ENCODE data around the gene CFAP100. TPM values are rescaled to one million over a fixed set of nuclear protein-coding genes. Genes with fewer than 3 reads are reported as not detected.

Gene CFAP100
- total and polyA plus RNA-seq, 2 experiments from 2014 or later: not detected

DNA sequence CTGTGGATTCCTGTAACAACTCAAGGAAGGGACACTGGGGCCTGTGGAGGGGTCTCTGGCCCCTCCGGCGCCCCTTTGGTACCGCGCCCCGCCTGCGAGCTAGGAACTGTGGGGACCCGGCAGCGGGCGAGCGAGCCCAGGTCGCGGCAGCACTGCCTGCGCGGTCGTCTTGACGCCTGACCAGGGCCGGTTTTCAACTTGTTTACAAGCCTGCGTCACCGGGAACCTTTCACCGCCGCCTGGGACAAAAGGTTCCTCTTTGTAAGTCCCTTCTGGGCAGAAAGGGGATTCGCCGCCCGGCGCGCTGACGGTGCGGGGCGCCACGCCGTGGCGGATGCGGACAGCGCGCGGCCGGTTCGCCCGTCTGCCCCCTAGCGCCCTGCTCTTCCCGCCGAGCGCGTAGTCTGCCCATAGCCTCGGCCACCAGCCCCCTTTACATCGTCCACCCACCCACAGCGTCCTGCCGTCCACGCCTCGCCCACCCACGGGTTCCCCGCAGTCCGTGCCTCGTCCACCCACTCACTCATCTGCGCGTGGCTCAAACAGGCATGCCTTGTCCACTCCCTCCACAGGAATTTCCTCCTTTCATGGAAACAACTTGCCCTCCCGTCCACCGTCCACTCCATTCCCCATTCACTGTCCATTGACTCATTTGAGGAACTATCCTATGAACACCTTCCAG lies 5.5 kb upstream of the CFAP100 start:
- Histone ChIP-seq H3K27me3 (peaks cover 16% of the 10 kb centered on the region), H3K27ac (no peak overlapping the region)
- TF ChIP-seq, protein P1, sequence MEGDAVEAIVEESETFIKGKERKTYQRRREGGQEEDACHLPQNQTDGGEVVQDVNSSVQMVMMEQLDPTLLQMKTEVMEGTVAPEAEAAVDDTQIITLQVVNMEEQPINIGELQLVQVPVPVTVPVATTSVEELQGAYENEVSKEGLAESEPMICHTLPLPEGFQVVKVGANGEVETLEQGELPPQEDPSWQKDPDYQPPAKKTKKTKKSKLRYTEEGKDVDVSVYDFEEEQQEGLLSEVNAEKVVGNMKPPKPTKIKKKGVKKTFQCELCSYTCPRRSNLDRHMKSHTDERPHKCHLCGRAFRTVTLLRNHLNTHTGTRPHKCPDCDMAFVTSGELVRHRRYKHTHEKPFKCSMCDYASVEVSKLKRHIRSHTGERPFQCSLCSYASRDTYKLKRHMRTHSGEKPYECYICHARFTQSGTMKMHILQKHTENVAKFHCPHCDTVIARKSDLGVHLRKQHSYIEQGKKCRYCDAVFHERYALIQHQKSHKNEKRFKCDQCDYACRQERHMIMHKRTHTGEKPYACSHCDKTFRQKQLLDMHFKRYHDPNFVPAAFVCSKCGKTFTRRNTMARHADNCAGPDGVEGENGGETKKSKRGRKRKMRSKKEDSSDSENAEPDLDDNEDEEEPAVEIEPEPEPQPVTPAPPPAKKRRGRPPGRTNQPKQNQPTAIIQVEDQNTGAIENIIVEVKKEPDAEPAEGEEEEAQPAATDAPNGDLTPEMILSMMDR (IDR thresholded peaks at IDR 0.05; ENCODE audit: low read depth, low read length): peak; percentile 98

DNA sequence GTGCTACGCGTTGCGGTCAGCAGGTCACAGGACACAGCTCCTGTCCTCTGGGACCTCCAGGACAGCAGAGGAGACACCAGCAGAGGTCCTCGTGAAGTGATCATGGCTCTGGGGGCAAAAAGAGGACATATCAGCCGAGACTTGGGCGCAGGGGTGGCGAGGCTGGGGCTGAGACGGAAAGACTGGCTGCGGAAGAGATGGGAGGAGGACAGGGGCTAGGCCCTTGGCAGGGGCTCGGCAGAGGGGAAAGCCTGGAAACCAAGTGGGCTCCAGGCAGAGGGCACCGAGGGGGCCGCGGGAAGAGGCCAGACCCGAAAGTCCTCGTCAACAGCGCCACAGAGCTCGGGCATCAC lies 4.9 kb upstream of the CFAP100 start:
- TF ChIP-seq, protein P1 (IDR thresholded peaks at IDR 0.05; ENCODE audit: low read depth, low read length): no peak
- Histone ChIP-seq H3K27me3 (peaks cover 21% of the 10 kb centered on the region), H3K4me1 (ENCODE audit: low read depth) (peaks cover 4% of the 10 kb centered on the region), H3K36me3 (no peaks in the 10 kb centered on the region), H3K27ac (no peak overlapping the region), H3K9me3 (ENCODE audit: low read depth) (no peaks in the 10 kb centered on the region), H3K4me3 (no peak overlapping the region)
- no peak for DNase-seq (ENCODE audit: low read depth in 1 of 2, low spot score in 1 of 2)

More for the DNA sequence above, 5.5 kb upstream of the CFAP100 start:
- H3K4me3 ChIP-seq: peak overlapping the region; percentile 18
- H3K9me3 ChIP-seq (ENCODE audit: low read depth): no peaks in the 10 kb centered on the region
- no peaks in the 10 kb centered on the region for H3K36me3 ChIP-seq
- peak; percentile 92 to 94 for DNase-seq (ENCODE audit: low read depth in 1 of 2, low spot score in 1 of 2)
- peaks cover 4% of the 10 kb centered on the region for H3K4me1 ChIP-seq (ENCODE audit: low read depth)

DNA sequence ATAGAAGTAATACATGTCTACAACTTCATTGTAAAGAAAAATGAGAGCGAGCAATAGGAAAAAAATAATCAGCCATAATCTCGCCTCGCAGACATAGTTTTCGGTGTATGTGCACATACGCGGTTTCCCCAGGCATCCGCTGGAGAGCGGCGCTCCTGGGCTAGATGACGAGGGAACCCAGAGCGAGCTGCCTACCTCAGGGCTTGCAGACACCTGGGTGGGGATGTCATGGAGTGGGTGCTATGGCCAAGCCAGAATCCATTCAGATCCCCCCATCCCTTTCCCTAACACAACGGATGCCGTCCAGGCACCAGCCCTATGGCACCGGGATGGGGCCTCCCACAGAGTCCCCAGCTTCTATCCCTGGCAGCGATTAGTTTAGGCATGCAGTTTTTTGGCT lies 4.5 kb upstream of the CFAP100 start:
- TF ChIP-seq, protein P1 (IDR thresholded peaks at IDR 0.05; ENCODE audit: low read depth, low read length): no peak
- H3K27me3 ChIP-seq: peaks cover 25% of the 10 kb centered on the region
- H3K9me3 ChIP-seq (ENCODE audit: low read depth): no peaks in the 10 kb centered on the region
- DNase-seq (ENCODE audit: low read depth in 1 of 2, low spot score in 1 of 2): no peak
- peaks cover 6% of the 10 kb centered on the region for H3K4me1 ChIP-seq (ENCODE audit: low read depth)
- no peak overlapping the region for H3K4me3 ChIP-seq
- no peak overlapping the region for H3K27ac ChIP-seq
- no peaks in the 10 kb centered on the region for H3K36me3 ChIP-seq

DNA sequence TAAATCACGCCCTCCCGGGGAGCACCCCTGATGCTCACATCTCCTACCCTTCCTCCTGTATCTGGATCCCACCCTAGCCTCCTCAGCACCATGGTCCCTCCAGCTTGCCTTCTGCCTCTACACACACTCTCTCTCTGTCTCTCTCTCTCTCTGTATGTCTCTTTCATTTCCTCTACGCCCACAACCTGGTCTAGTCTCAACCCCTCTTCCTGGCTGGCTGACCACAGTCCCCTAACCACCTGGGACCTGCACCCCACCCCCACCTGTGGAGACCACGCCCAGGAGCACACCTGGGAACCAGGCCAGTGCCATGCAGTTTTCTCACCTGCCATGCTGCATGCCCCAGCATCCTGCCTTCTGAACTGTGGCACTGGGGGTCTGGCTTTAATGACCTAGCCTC lies 4.0 kb upstream of the CFAP100 start:
- Histone ChIP-seq H3K27me3 (peaks cover 31% of the 10 kb centered on the region), H3K4me1 (ENCODE audit: low read depth) (peaks cover 8% of the 10 kb centered on the region), H3K27ac (no peak overlapping the region), H3K9me3 (ENCODE audit: low read depth) (no peaks in the 10 kb centered on the region), H3K4me3 (no peak overlapping the region), H3K36me3 (no peaks in the 10 kb centered on the region)
- TF ChIP-seq, protein P1 (IDR thresholded peaks at IDR 0.05; ENCODE audit: low read depth, low read length): no peak
- no peak for DNase-seq (ENCODE audit: low read depth in 1 of 2, low spot score in 1 of 2)

DNA sequence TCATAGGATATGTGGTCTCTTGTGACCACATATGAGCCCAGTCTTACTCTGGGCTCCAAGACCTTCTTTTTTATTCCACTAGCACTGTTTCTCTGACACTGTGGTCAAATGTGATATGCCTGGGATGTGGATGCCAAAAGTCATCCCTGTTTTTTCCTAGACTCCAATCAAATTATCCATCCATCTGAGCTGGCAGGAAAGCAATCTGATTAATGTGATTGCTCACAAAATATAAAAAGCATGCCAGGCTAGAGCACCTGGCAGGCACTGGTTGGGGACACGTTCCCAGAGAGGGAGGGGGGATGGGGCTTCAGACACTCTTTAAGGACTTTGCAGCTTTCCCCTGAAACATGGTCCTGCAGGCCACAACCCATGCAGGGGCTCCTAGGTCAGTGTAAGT lies 3.1 kb upstream of the CFAP100 start:
- DNase-seq (ENCODE audit: low read depth in 1 of 2, low spot score in 1 of 2): no peak
- TF ChIP-seq, protein P1 (IDR thresholded peaks at IDR 0.05; ENCODE audit: low read depth, low read length): no peak
- peaks cover 39% of the 10 kb centered on the region for H3K27me3 ChIP-seq

More for the DNA sequence above, 3.1 kb upstream of the CFAP100 start:
- Histone ChIP-seq H3K4me3 (no peak overlapping the region), H3K9me3 (ENCODE audit: low read depth) (no peaks in the 10 kb centered on the region), H3K4me1 (ENCODE audit: low read depth) (peaks cover 8% of the 10 kb centered on the region), H3K36me3 (no peaks in the 10 kb centered on the region), H3K27ac (no peak overlapping the region)
